ENCODE results near the gene STEAP4.

DNA sequence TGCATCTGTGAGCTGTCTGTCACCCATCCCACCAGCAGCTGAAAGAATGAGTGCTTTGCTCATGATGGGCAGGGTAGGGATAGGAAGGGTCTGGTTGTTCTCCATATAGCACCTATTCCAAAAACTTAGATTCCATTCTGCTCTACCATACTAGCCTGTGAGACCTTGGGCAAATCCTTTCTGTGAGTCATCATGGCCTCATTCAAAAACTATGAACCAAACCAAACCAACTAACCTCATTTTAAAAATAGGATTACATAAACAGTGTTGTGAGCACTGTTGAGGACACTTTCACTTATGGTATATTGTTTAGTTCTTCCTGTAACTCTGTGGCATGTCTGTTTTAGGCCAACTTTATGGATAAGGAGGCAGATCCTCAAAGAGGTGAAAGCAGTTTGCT, 30.9 kb upstream of the STEAP4 start:
- TF ChIP-seq CTCF (IDR thresholded peaks at IDR 0.05) (no peak), POLR2A (IDR thresholded peaks at IDR 0.05) (no peak)

Measured in lower leg skin (tissue), 3 donors.